HEK293 (cell line): ENCODE results near the gene MCM3AP.

ENCODE experiments used
- CTCF ChIA-PET: fragments of 350-600 bp; formaldehyde crosslinking; extraction: SDS; loops from one replicate; lab custom pipeline; 2021; ENCODE audit warnings: antibody characterized with exemption; lab: Yijun Ruan, JAX
- POLR2A ChIA-PET: fragments of 300-600 bp; formaldehyde crosslinking; extraction: SDS; loops from one replicate; lab custom pipeline; 2020; ENCODE audit warnings: antibody characterized with exemption, inconsistent platforms; lab: Yijun Ruan, JAX
- H3K27ac ChIP-seq: fragments of 200-500 bp; sonication (Bioruptor generic); 2 replicates; pipeline ENCODE4 v1.5.1; 2014; ENCODE audit warnings: low read depth, low read length, control low read depth, inconsistent platforms; ENCODE audit errors: extremely low read depth
- H3K36me3 ChIP-seq, 2 experiments: fragments of 200-500 bp in 1 of 2; sonication (Bioruptor generic) in 1 of 2; 1 replicate in 1 of 2; 2 replicates in 1 of 2; pipeline ENCODE4 v1.5.1; 2014 to 2017; ENCODE audit warnings: inconsistent platforms in 2 of 2, low read length in 2 of 2; ENCODE audit not compliant: control insufficient read depth in 2 of 2, insufficient read depth in 1 of 2
- H3K4me1 ChIP-seq: fragments of 200-500 bp; sonication (Bioruptor generic); 2 replicates; pipeline ENCODE4 v1.5.1; 2014; ENCODE audit warnings: mild to moderate bottlenecking, low read length, inconsistent platforms; ENCODE audit not compliant: control insufficient read depth, insufficient read depth
- H3K4me3 ChIP-seq: 2 replicates; pipeline ENCODE4 v1.5.1; 2011; ENCODE audit warnings: low read depth, mild to moderate bottlenecking, control low read depth, low read length, moderate library complexity
- H3K9me3 ChIP-seq: fragments of 200-500 bp; sonication (Bioruptor generic); 2 replicates; pipeline ENCODE4 v1.5.1; 2014; ENCODE audit warnings: low read depth, low read length, inconsistent platforms; ENCODE audit not compliant: control insufficient read depth, insufficient read depth
- EGR2 ChIP-seq: fragments of 450-650 bp; formaldehyde crosslinking; IDR thresholded peaks from 2 replicates; pipeline ENCODE4 v1.5.1; 2016; ENCODE audit warnings: low read depth, missing biosample characterization, missing genetic modification characterization
- GLI4 ChIP-seq: fragments of 450-650 bp; formaldehyde crosslinking; IDR thresholded peaks from 2 replicates; pipeline ENCODE4 v1.5.1; 2016; ENCODE audit warnings: missing biosample characterization, missing genetic modification characterization
- GLIS1 ChIP-seq: fragments of 450-650 bp; formaldehyde crosslinking; IDR thresholded peaks from 2 replicates; pipeline ENCODE4 v1.5.1; 2016; ENCODE audit warnings: missing biosample characterization, missing genetic modification characterization
- GLIS2 ChIP-seq: fragments of 450-650 bp; formaldehyde crosslinking; IDR thresholded peaks from 2 replicates; pipeline ENCODE4 v1.5.1; 2016; ENCODE audit warnings: missing biosample characterization, missing genetic modification characterization
- HOXA7 ChIP-seq: sonication (generic); formaldehyde crosslinking; IDR thresholded peaks from 2 replicates; pipeline ENCODE4 v1.8.1; 2022; ENCODE audit warnings: missing genetic modification reagents, borderline replicate concordance
- HOXC10 ChIP-seq: sonication (generic); formaldehyde crosslinking; IDR thresholded peaks from 2 replicates; pipeline ENCODE4 v1.8.1; 2023; ENCODE audit warnings: mild to moderate bottlenecking, missing genetic modification reagents
- KLF10 ChIP-seq: fragments of 450-650 bp; IDR thresholded peaks from 2 replicates; pipeline ENCODE4 v1.5.1; 2018; ENCODE audit warnings: missing biosample characterization, mild to moderate bottlenecking, missing genetic modification characterization
- MYNN ChIP-seq: fragments of 450-650 bp; formaldehyde crosslinking; IDR thresholded peaks from 2 replicates; pipeline ENCODE4 v1.5.1; 2016; ENCODE audit warnings: missing biosample characterization, missing genetic modification characterization, borderline replicate concordance
- REPIN1 ChIP-seq: fragments of 450-650 bp; formaldehyde crosslinking; IDR thresholded peaks from 2 replicates; pipeline ENCODE4 v1.5.1; 2017; ENCODE audit warnings: missing biosample characterization, missing genetic modification characterization, low read depth
- SCRT2 ChIP-seq: fragments of 450-650 bp; formaldehyde crosslinking; IDR thresholded peaks from 2 replicates; pipeline ENCODE4 v1.5.1; 2016; ENCODE audit warnings: missing biosample characterization, missing genetic modification characterization
- SP2 ChIP-seq: fragments of 450-650 bp; formaldehyde crosslinking; IDR thresholded peaks from 2 replicates; pipeline ENCODE4 v1.5.1; 2016; ENCODE audit warnings: missing biosample characterization, missing genetic modification characterization
- SP3 ChIP-seq: fragments of 450-650 bp; formaldehyde crosslinking; IDR thresholded peaks from 2 replicates; pipeline ENCODE4 v1.5.1; 2016; ENCODE audit warnings: missing biosample characterization, missing genetic modification characterization
- SP7 ChIP-seq: fragments of 450-650 bp; formaldehyde crosslinking; IDR thresholded peaks from 2 replicates; pipeline ENCODE4 v1.5.1; 2016; ENCODE audit warnings: missing biosample characterization, missing genetic modification characterization
- WT1 ChIP-seq: fragments of 450-650 bp; formaldehyde crosslinking; IDR thresholded peaks from 2 replicates; pipeline ENCODE4 v1.5.1; 2016; ENCODE audit warnings: missing biosample characterization, missing genetic modification characterization
- ZBTB17 ChIP-seq: fragments of 450-650 bp; formaldehyde crosslinking; IDR thresholded peaks from 2 replicates; pipeline ENCODE4 v1.5.1; 2016; ENCODE audit warnings: missing biosample characterization, missing genetic modification characterization
- ZBTB21 ChIP-seq: fragments of 450-650 bp; formaldehyde crosslinking; IDR thresholded peaks from 2 replicates; pipeline ENCODE4 v1.5.1; 2017; ENCODE audit warnings: missing biosample characterization, missing genetic modification characterization
- ZNF155 ChIP-seq: fragments of 450-650 bp; formaldehyde crosslinking; IDR thresholded peaks from 2 replicates; pipeline ENCODE4 v1.5.1; 2016; ENCODE audit warnings: missing biosample characterization, missing genetic modification characterization
- ZNF184 ChIP-seq: fragments of 450-650 bp; IDR thresholded peaks from 2 replicates; pipeline ENCODE4 v1.5.1; 2018; ENCODE audit warnings: missing biosample characterization, mild to moderate bottlenecking, missing genetic modification characterization
- ZNF311 ChIP-seq: fragments of 450-650 bp; formaldehyde crosslinking; IDR thresholded peaks from 2 replicates; pipeline ENCODE4 v1.5.1; 2017; ENCODE audit warnings: missing biosample characterization, missing genetic modification characterization, borderline replicate concordance
- ZNF324 ChIP-seq: fragments of 450-650 bp; formaldehyde crosslinking; IDR thresholded peaks from 2 replicates; pipeline ENCODE4 v1.5.1; 2016; ENCODE audit warnings: missing biosample characterization, missing genetic modification characterization
- ZNF341 ChIP-seq: fragments of 450-650 bp; formaldehyde crosslinking; IDR thresholded peaks from 2 replicates; pipeline ENCODE4; 2016; ENCODE audit warnings: low read depth, missing biosample characterization, missing genetic modification characterization
- ZNF354C ChIP-seq: fragments of 450-650 bp; formaldehyde crosslinking; IDR thresholded peaks from 2 replicates; pipeline ENCODE4 v1.5.1; 2016; ENCODE audit warnings: missing biosample characterization, missing genetic modification characterization, low read depth, borderline replicate concordance
- ZNF530 ChIP-seq: fragments of 450-650 bp; formaldehyde crosslinking; IDR thresholded peaks from 2 replicates; pipeline ENCODE4 v1.5.1; 2016; ENCODE audit warnings: low read depth, missing biosample characterization, missing genetic modification characterization
- ZNF560 ChIP-seq: fragments of 450-650 bp; formaldehyde crosslinking; IDR thresholded peaks from 2 replicates; pipeline ENCODE4 v1.5.1; 2017; ENCODE audit warnings: missing biosample characterization, missing genetic modification characterization, borderline replicate concordance
- ZNF830 ChIP-seq: fragments of 450-650 bp; IDR thresholded peaks from 2 replicates; pipeline ENCODE4 v1.5.0; 2018; ENCODE audit warnings: missing biosample characterization, missing genetic modification characterization, low read depth, mild to moderate bottlenecking, moderate library complexity
- ZSCAN16 ChIP-seq: fragments of 450-650 bp; formaldehyde crosslinking; IDR thresholded peaks from 2 replicates; pipeline ENCODE4 v1.5.1; 2016; ENCODE audit warnings: missing biosample characterization, missing genetic modification characterization
- TF ChIP-seq, protein P1 (sequence below): fragments of 450-650 bp; formaldehyde crosslinking; IDR thresholded peaks from 2 replicates; pipeline ENCODE4 v1.5.1; 2016; ENCODE audit warnings: missing biosample characterization, missing genetic modification characterization
- TF ChIP-seq, protein P2 (sequence below): fragments of 450-650 bp; formaldehyde crosslinking; IDR thresholded peaks from 2 replicates; pipeline ENCODE4 v1.5.1; 2016; ENCODE audit warnings: missing biosample characterization, missing genetic modification characterization, borderline replicate concordance

Gene MCM3AP

DNA sequence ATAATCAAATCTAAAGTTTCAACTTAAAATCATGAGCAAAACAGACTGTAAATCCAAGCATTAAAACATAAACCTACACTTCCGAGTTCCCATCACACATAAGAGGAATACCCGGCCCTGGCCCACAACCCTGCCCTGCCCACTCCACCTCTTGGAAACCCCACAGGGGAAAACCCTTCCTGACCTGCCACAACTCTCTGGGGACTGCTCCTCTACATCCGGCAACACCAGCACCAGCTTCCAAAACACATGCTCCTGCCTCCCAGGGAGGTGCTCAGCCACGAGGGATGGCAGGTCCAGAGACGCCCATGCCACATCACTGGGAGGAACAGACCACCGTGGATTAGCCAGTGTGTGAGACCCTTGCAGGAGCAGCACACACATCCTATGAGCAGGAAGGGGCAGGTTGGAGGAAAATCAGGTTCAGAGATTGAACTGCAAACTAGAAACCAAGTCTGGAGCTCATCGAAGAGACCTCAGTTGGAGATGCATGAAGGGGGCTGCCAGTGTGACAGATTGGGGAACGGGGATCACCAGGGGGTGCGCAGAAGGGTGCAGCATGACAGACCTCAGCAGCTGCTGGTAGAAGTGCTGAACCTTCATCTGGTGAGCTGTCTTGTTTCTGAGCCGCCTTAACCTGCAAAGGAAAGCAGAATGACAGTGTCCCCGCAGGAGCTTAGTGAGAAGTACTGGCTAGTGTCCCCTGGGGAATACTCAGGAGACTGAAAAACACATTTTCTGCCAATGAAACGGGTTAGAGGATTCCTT, 31.0 kb downstream of the MCM3AP start:
- no peak for TF ChIP-seq ZBTB21 (tag by site-specific recombination)
- 0 out of 2 replicates have a peak, but pooled peaks have one; percentile 17 for TF ChIP-seq GLIS1 (tag by site-specific recombination)
- Histone ChIP-seq H3K9me3 (no peaks in the 10 kb centered on the region), H3K27ac (no peak overlapping the region), H3K4me3 (no peak overlapping the region), H3K4me1 (no peaks in the 10 kb centered on the region), H3K36me3 (peaks cover 66 to 95% of the 10 kb centered on the region in 2 experiments)
- CTCF ChIA-PET, result no interaction called here
- POLR2A ChIA-PET, result interaction anchor here (1.1 to 1.4 kb wide), 2 partner anchors 11 to 111 kb away, joined by 3 read pairs; no protein-coding TSS in a partner anchor

DNA sequence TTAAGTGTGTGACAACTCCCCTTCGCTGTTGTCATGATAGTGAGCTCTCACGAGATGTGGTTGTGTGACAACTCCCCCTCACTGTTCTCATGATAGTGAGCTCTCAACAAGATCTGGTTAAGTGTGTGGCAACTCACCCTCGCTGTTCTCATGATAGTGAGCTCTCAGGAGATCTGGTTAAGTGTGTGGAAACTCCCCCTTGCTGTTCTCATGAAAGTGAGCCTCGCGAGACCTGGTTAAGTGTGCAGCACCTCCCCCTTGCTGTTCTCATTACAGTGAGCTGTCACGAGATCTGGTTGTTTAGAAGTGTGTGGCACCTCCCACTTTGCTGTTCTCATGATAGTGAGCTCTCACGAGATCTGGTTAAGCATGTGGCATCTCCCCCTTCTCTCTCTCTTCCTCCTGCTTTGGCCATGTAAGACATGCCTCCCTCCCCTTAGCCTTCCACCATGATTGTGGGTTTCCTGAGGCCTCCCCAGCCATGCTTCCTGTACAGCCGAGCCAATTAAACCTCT, 31.7 kb downstream of the MCM3AP start:
- no peak overlapping the region for H3K4me3 ChIP-seq
- H3K4me1 ChIP-seq, result no peaks in the 10 kb centered on the region
- no peaks in the 10 kb centered on the region for H3K9me3 ChIP-seq
- ChIA-PET POLR2A (interaction anchor here (1.1 to 1.5 kb wide), 2 partner anchors 10 to 19 kb away, joined by 3 to 4 read pairs; no protein-coding TSS in a partner anchor), CTCF (interaction anchor here (0.9 to 1.6 kb wide), 2 partner anchors 9 to 100 kb away, joined by 3 to 4 read pairs; no protein-coding TSS in a partner anchor)
- H3K27ac ChIP-seq, result no peak overlapping the region
- H3K36me3 ChIP-seq, result peaks cover 65 to 95% of the 10 kb centered on the region in 2 experiments
- no peak for TF ChIP-seq REPIN1 (tag by site-specific recombination)
- peak; percentile 72 for TF ChIP-seq SP7 (tag by site-specific recombination)
- TF ChIP-seq, protein P1, sequence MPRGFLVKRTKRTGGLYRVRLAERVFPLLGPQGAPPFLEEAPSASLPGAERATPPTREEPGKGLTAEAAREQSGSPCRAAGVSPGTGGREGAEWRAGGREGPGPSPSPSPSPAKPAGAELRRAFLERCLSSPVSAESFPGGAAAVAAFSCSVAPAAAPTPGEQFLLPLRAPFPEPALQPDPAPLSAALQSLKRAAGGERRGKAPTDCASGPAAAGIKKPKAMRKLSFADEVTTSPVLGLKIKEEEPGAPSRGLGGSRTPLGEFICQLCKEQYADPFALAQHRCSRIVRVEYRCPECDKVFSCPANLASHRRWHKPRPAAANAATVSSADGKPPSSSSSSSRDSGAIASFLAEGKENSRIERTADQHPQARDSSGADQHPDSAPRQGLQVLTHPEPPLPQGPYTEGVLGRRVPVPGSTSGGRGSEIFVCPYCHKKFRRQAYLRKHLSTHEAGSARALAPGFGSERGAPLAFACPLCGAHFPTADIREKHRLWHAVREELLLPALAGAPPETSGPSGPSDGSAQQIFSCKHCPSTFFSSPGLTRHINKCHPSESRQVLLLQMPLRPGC, result 0 out of 2 replicates have a peak, but pooled peaks have one; percentile 31
- TF ChIP-seq ZNF311 (tag by site-specific recombination), result no peak
- peak; percentile 41; the same call in 1 of the 2 replicates for TF ChIP-seq SP2 (tag by site-specific recombination)
- no peak for TF ChIP-seq GLIS2
- peak; percentile 19; the same call in 1 of the 2 replicates for TF ChIP-seq ZBTB17
- TF ChIP-seq WT1 (tag by site-specific recombination), result peak; percentile 77
- peak; percentile 78 for TF ChIP-seq SP3
- peak; percentile 91 for TF ChIP-seq ZNF341
- no peak for TF ChIP-seq KLF10 (tag by site-specific recombination)
- TF ChIP-seq, all 188 proteins: peak for 7

DNA sequence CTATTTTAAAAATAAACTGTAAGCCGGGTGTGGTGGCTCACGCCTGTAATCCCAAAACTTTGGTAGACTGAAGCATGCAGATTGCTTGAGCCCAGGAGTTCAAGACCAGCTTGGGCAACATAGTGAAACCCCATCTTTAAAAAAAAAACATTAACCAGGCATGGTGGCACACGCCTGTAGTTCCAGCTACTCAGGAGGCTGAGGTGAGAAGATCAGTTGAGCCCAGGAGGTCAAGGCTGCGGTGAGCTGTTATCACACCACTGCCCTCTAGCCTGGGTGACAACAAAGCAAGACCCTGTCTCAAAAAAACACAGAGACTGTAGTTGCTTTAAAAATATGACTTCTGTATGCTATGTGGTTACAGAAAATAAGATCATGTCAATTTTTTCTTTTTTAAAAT, 32.6 kb downstream of the MCM3AP start:
- peaks cover 58 to 94% of the 10 kb centered on the region in 2 experiments for H3K36me3 ChIP-seq
- no peak for TF ChIP-seq ZNF155
- TF ChIP-seq, protein P2, sequence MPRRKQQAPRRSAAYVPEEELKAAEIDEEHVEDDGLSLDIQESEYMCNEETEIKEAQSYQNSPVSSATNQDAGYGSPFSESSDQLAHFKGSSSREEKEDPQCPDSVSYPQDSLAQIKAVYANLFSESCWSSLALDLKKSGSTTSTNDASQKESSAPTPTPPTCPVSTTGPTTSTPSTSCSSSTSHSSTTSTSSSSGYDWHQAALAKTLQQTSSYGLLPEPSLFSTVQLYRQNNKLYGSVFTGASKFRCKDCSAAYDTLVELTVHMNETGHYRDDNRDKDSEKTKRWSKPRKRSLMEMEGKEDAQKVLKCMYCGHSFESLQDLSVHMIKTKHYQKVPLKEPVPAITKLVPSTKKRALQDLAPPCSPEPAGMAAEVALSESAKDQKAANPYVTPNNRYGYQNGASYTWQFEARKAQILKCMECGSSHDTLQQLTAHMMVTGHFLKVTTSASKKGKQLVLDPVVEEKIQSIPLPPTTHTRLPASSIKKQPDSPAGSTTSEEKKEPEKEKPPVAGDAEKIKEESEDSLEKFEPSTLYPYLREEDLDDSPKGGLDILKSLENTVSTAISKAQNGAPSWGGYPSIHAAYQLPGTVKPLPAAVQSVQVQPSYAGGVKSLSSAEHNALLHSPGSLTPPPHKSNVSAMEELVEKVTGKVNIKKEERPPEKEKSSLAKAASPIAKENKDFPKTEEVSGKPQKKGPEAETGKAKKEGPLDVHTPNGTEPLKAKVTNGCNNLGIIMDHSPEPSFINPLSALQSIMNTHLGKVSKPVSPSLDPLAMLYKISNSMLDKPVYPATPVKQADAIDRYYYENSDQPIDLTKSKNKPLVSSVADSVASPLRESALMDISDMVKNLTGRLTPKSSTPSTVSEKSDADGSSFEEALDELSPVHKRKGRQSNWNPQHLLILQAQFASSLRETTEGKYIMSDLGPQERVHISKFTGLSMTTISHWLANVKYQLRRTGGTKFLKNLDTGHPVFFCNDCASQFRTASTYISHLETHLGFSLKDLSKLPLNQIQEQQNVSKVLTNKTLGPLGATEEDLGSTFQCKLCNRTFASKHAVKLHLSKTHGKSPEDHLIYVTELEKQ (tag by site-specific recombination), result no peak
- no peak for TF ChIP-seq HOXC10
- no peak for TF ChIP-seq HOXA7 (CRISPR knock-in tag)
- no peak for TF ChIP-seq ZSCAN16 (tag by site-specific recombination)
- no peak for TF ChIP-seq EGR2 (tag by site-specific recombination)
- no peak for TF ChIP-seq ZNF184 (tag by site-specific recombination)
- no peak for TF ChIP-seq SCRT2 (tag by site-specific recombination)
- TF ChIP-seq GLI4 (tag by site-specific recombination), result no peak
- no peak for TF ChIP-seq ZNF560 (tag by site-specific recombination)
- TF ChIP-seq ZNF324, result no peak
- TF ChIP-seq ZNF530 (tag by site-specific recombination), result no peak
- no peak for TF ChIP-seq ZNF354C (tag by site-specific recombination)
- TF ChIP-seq MYNN (tag by site-specific recombination), result no peak
- TF ChIP-seq ZNF830 (tag by site-specific recombination), result no peak

More for the DNA sequence above, 32.6 kb downstream of the MCM3AP start:
- Histone ChIP-seq H3K27ac (no peak overlapping the region), H3K4me3 (no peak overlapping the region), H3K9me3 (no peaks in the 10 kb centered on the region), H3K4me1 (no peaks in the 10 kb centered on the region)
- POLR2A ChIA-PET, result interaction anchor here (0.7 to 1.9 kb wide), 5 partner anchors 8 to 279 kb away, joined by 3 to 5 read pairs (median 3); no protein-coding TSS in a partner anchor
- CTCF ChIA-PET, result interaction anchor here (0.5 to 1.6 kb wide), 6 partner anchors 8 to 379 kb away, joined by 3 to 4 read pairs (median 3); no protein-coding TSS in a partner anchor
